Measurements from ENCODE around the gene ARPC1A.
A peak's percentile ranks its signal among the peaks of the same experiment; 100 is the strongest.
"Not testable (repeated sequence)": the region's sequence is repeated elsewhere in the genome, so short reads cannot be mapped to it uniquely, and the experiment has no call there.

Gene ARPC1A

GRCh38 chr7:99380823-99381663 lies 55.3 kb downstream of the ARPC1A start:
- Histone ChIP-seq H3K4me3 (no peak overlapping the region), H3K27me3 (ENCODE audit: low read depth) (no peaks in the 10 kb centered on the region), H3K36me3 (replicated peaks) (peaks cover 7% of the 10 kb centered on the region), H3K4me1 (no peaks in the 10 kb centered on the region), H3K9me3 (no peaks in the 10 kb centered on the region)
- DNase-seq (ENCODE audit: low spot score in 2 of 2) = no peak
- in situ Hi-C loops (cut with MboI; ENCODE audit: low sequenced_read_pairs) = no loop called here

DNA sequence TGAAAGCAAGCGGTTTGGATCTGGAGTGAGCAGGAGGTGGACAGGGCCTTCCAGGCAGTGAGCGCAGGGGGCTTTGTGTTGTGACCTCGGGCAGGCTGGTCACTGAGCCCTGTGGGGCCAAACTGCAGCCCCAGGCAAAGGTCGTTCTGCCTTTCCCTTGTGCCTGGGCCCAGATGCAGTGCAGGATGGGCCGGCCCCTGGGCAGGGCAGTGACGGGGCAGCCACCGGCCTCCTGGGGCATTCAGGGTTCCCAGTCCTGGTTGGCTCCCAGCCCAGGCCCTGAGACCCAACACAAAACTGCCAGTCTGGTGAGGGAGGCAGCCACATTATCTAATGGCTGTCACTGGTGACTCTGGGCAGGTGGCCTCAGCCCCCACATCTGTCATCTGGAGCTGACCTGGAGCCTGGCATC lies 56.0 kb downstream of the ARPC1A start:
- no peak overlapping the region for H3K4me3 ChIP-seq
- DNase-seq (ENCODE audit: low spot score in 2 of 2) = no peak
- peaks cover 11% of the 10 kb centered on the region for H3K36me3 ChIP-seq (replicated peaks)
- H3K9me3 ChIP-seq = no peaks in the 10 kb centered on the region
- no peaks in the 10 kb centered on the region for H3K27me3 ChIP-seq (ENCODE audit: low read depth)
- in situ Hi-C loops (cut with MboI; ENCODE audit: low sequenced_read_pairs) = no loop called here
- H3K4me1 ChIP-seq = no peaks in the 10 kb centered on the region

GRCh38 chr7:99383203-99383602 lies 57.5 kb downstream of the ARPC1A start:
- no peak overlapping the region for H3K4me3 ChIP-seq
- peaks cover 16% of the 10 kb centered on the region for H3K36me3 ChIP-seq (replicated peaks)
- no peaks in the 10 kb centered on the region for H3K27me3 ChIP-seq (ENCODE audit: low read depth)
- H3K4me1 ChIP-seq = no peaks in the 10 kb centered on the region
- no peaks in the 10 kb centered on the region for H3K9me3 ChIP-seq
- in situ Hi-C loops (cut with MboI; ENCODE audit: low sequenced_read_pairs) = no loop called here
- DNase-seq (ENCODE audit: low spot score in 2 of 2) = no peak

DNA sequence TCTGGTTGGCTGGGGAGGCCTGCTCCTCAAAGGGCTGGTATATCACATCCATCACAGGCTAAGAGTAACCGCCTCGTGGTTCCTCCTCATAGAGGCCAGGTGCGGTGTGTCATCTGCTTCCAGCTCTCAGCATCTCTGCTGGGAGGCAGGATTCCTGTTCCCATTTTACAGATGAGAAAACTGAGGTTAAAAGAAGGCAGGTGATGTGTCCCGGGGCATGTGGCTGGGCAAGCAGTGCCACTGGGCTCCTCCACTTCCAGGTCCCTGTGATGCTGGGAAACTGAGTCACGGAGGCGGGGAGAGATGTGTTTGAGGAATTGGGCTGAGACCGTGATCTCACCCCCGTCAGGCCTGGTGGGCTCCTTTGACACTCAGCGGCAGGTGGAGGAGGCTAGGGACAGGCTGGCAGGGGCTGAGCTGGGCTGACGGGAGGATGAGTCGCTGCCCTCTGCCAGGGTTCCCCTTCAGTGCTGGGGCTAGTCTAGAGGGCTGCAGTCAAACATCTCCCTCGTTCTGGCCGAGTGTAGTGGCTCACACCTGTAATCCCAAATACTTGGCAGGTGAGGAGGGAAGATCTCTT lies 58.2 kb downstream of the ARPC1A start:
- Histone ChIP-seq H3K4me1 (no peaks in the 10 kb centered on the region), H3K27me3 (ENCODE audit: low read depth) (no peaks in the 10 kb centered on the region), H3K9me3 (no peaks in the 10 kb centered on the region), H3K4me3 (no peak overlapping the region), H3K36me3 (replicated peaks) (peaks cover 18% of the 10 kb centered on the region)
- DNase-seq (ENCODE audit: low spot score in 2 of 2) = no peak
- in situ Hi-C loops (cut with MboI; ENCODE audit: low sequenced_read_pairs) = no loop called here

DNA sequence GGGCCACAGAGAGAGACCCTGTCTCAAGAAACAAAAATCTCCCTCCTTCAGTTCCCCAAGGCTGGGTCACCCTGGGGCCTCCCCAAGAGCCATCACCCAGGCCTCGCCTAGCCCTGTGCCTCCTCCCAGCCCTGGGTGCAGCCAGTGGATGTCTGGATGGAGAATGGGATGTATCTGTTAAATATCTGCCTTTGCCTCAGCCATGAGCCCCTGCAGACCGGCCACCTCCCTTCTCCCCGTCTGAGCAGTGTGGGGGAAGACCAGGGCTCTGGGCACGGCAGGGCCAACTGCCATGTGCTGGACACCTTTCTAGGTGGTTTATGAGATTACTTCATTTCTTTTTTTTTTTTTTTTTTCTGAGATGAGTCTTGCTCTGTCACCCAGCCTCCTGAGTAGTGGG lies 58.8 kb downstream of the ARPC1A start:
- H3K9me3 ChIP-seq = no peaks in the 10 kb centered on the region
- H3K36me3 ChIP-seq (replicated peaks) = peaks cover 18% of the 10 kb centered on the region
- no peak for DNase-seq (ENCODE audit: low spot score in 2 of 2)
- no peaks in the 10 kb centered on the region for H3K27me3 ChIP-seq (ENCODE audit: low read depth)
- H3K4me3 ChIP-seq = no peak overlapping the region
- no peaks in the 10 kb centered on the region for H3K4me1 ChIP-seq
- in situ Hi-C loops (cut with MboI; ENCODE audit: low sequenced_read_pairs) = no loop called here

DNA sequence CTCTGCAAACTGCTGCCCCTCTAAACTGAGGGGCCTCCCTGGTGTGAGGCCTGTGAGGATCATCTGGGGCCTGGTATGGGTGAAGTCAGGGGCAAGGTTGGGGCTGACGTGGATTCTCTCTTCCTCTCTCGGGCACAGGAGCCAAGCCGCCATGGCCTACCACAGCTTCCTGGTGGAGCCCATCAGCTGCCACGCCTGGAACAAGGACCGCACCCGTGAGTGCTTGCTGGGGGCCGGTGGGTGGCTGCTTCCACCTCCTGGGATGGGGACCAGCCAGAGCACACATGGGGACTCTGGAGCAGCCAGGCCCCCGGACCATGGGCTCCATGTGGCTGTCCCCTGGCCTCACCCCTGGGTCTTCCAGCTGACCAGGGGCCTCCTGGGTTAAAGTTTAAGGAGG lies 59.9 kb downstream of the ARPC1A start:
- in situ Hi-C loops (cut with MboI; ENCODE audit: low sequenced_read_pairs) = no loop called here
- DNase-seq (ENCODE audit: low spot score in 2 of 2) = no peak
- no peaks in the 10 kb centered on the region for H3K4me1 ChIP-seq
- H3K36me3 ChIP-seq (replicated peaks) = peaks cover 24% of the 10 kb centered on the region
- H3K4me3 ChIP-seq = no peak overlapping the region
- no peaks in the 10 kb centered on the region for H3K27me3 ChIP-seq (ENCODE audit: low read depth)
- H3K9me3 ChIP-seq = no peaks in the 10 kb centered on the region

- Histone ChIP-seq H3K9me3 (no peaks in the 10 kb centered on the region), H3K36me3 (replicated peaks) (peaks cover 31% of the 10 kb centered on the region), H3K4me1 (no peaks in the 10 kb centered on the region), H3K4me3 (no peak overlapping the region), H3K27me3 (ENCODE audit: low read depth) (no peaks in the 10 kb centered on the region)
- in situ Hi-C loops (cut with MboI; ENCODE audit: low sequenced_read_pairs) = no loop called here
- DNase-seq (ENCODE audit: low spot score in 2 of 2) = peak; percentile 28 to 56
Observed at GRCh38 chr7:99386584-99387238, 61.0 kb downstream of the ARPC1A start.

- DNase-seq (ENCODE audit: low spot score in 2 of 2); H3K9me3 ChIP-seq; H3K4me3 ChIP-seq; in situ Hi-C loops (cut with MboI; ENCODE audit: low sequenced_read_pairs); H3K4me1 ChIP-seq; H3K27me3 ChIP-seq (ENCODE audit: low read depth): not testable (repeated sequence)
- H3K36me3 ChIP-seq (replicated peaks) = peaks cover 35% of the 10 kb centered on the region
Observed at GRCh38 chr7:99387239-99387635, 61.5 kb downstream of the ARPC1A start.

GRCh38 chr7:99387912-99388311 lies 62.2 kb downstream of the ARPC1A start:
- H3K4me1 ChIP-seq = no peaks in the 10 kb centered on the region
- H3K27me3 ChIP-seq (ENCODE audit: low read depth) = no peaks in the 10 kb centered on the region
- no peak overlapping the region for H3K4me3 ChIP-seq
- DNase-seq (ENCODE audit: low spot score in 2 of 2) = no peak
- H3K9me3 ChIP-seq = no peaks in the 10 kb centered on the region
- in situ Hi-C loops (cut with MboI; ENCODE audit: low sequenced_read_pairs) = no loop called here
- H3K36me3 ChIP-seq (replicated peaks) = peaks cover 41% of the 10 kb centered on the region

DNA sequence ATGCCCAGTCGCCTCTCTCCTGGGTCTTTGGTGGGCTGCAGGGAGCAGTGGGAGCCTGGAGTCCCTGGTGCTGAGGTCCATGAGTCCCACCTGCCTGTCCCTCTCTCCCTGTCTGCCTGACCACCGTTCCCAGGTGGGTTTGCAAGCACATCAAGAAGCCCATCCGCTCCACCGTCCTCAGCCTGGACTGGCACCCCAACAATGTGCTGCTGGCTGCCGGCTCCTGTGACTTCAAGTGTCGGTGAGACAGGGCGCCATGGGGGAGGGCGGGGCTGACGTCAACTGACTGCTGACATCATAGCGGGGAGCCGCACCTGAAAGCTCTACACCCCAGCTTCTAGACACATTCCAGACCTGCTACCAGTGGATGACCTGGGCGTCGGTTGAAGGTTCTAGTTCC lies 64.1 kb downstream of the ARPC1A start:
- DNase-seq (ENCODE audit: low spot score in 2 of 2) = no peak
- no peaks in the 10 kb centered on the region for H3K9me3 ChIP-seq
- H3K4me3 ChIP-seq = no peak overlapping the region
- in situ Hi-C loops (cut with MboI; ENCODE audit: low sequenced_read_pairs) = no loop called here
- peaks cover 54% of the 10 kb centered on the region for H3K36me3 ChIP-seq (replicated peaks)
- H3K4me1 ChIP-seq = no peaks in the 10 kb centered on the region
- no peaks in the 10 kb centered on the region for H3K27me3 ChIP-seq (ENCODE audit: low read depth)

- in situ Hi-C loops (cut with MboI; ENCODE audit: low sequenced_read_pairs) = no loop called here
- no peak overlapping the region for H3K4me3 ChIP-seq
Observed at GRCh38 chr7:99390941-99391602, 65.4 kb downstream of the ARPC1A start.

DNA sequence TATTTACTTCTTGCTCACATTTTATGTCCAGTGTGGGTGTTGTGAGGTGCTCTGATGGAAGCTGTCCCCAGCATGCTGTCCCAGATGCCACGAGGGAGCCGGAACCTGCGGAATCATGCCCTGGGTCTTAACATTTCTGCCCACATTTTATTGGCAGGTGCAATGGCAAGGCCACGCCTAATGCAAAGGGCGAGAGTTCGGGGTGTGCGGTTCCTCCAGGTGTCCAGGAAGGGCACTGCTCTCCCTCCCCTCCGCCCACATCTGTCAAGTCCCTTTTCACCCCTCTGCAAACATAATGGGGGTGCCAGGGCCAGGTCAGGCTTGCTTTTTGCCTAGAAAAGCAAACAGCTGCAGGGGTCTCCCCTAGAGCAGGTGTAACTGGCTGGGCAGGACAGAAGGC lies 66.3 kb downstream of the ARPC1A start:
- Histone ChIP-seq H3K36me3 (replicated peaks) (peaks cover 68% of the 10 kb centered on the region), H3K4me3 (no peak overlapping the region), H3K4me1 (no peaks in the 10 kb centered on the region), H3K27me3 (ENCODE audit: low read depth) (no peaks in the 10 kb centered on the region), H3K9me3 (no peaks in the 10 kb centered on the region)
- DNase-seq (ENCODE audit: low spot score in 2 of 2) = no peak
- in situ Hi-C loops (cut with MboI; ENCODE audit: low sequenced_read_pairs) = no loop called here

More at GRCh38 chr7:99390941-99391602, 65.4 kb downstream of the ARPC1A start:
- Histone ChIP-seq H3K9me3 (no peaks in the 10 kb centered on the region), H3K27me3 (ENCODE audit: low read depth) (no peaks in the 10 kb centered on the region), H3K36me3 (replicated peaks) (peaks cover 67% of the 10 kb centered on the region), H3K4me1 (no peaks in the 10 kb centered on the region)
- no peak for DNase-seq (ENCODE audit: low spot score in 2 of 2)

DNA sequence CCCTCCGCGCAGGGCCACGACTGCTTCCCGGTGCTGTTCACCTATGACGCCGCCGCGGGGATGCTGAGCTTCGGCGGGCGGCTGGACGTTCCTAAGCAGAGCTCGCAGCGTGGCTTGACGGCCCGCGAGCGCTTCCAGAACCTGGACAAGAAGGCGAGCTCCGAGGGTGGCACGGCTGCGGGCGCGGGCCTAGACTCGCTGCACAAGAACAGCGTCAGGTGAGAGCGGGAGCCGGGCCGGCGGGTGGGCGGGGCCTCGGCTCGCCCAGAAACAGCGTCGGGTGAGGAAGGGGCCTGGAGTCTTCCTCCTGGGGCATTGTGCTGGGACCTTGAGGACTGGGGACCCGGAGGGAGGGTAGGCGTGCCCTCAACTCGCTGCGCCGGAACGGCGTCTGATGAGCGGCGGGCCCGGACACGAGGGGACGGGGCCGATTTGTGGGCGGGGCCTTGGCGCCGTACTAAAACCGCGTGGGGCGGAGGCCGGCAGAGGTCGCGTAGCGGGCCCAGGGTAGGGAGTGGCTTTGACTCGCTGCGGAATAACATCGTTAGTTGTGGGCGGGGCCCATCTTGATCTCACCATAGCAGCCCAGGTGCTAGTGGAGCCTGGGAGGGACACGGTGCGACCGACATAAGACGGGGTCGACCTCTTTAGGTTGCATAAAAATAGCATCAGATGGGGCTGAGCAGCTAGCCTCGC lies 67.1 kb downstream of the ARPC1A start:
- Histone ChIP-seq H3K4me1 (no peaks in the 10 kb centered on the region), H3K9me3 (no peaks in the 10 kb centered on the region), H3K27me3 (ENCODE audit: low read depth) (no peaks in the 10 kb centered on the region), H3K4me3 (no peak overlapping the region), H3K36me3 (replicated peaks) (peaks cover 76% of the 10 kb centered on the region)
- DNase-seq (ENCODE audit: low spot score in 2 of 2) = no peak
- in situ Hi-C loops (cut with MboI; ENCODE audit: low sequenced_read_pairs) = no loop called here
